H9 (cell line): ENCODE measurements around the gene LRRFIP1. TPM values are rescaled to one million over a fixed set of nuclear protein-coding genes. Genes with fewer than 3 reads are reported as not detected.

Experiments
- DNase-seq: peaks from one replicate; pipeline ENCODE4 v3.0.0-alpha.2; 2017
- H2AFZ ChIP-seq: one replicate; pipeline ENCODE4 v1.6.1; 2013; ENCODE audit warnings: mild to moderate bottlenecking, low read length, control low read depth, moderate library complexity
- H2AK5ac ChIP-seq: 2 replicates; pipeline ENCODE4 v1.6.1; 2013; ENCODE audit warnings: low read length, control low read depth, mixed read lengths; ENCODE audit not compliant: insufficient read length
- H2BK120ac ChIP-seq: one replicate; pipeline ENCODE4 v1.6.1; 2013; ENCODE audit warnings: low read depth, mild to moderate bottlenecking, low read length, control low read depth, inconsistent platforms; ENCODE audit not compliant: poor library complexity, severe bottlenecking
- H2BK12ac ChIP-seq: 2 replicates; pipeline ENCODE4 v1.6.1; 2013; ENCODE audit warnings: low read length, control low read depth, mixed read lengths, low read depth; ENCODE audit not compliant: insufficient read length
- H2BK15ac ChIP-seq: 2 replicates; pipeline ENCODE4 v1.6.1; 2013; ENCODE audit warnings: low read depth, low read length, control low read depth
- H2BK20ac ChIP-seq: one replicate; pipeline ENCODE4 v1.6.1; 2013; ENCODE audit warnings: low read depth, mild to moderate bottlenecking, low read length, control low read depth, inconsistent platforms; ENCODE audit not compliant: poor library complexity, severe bottlenecking
- H2BK5ac ChIP-seq: 2 replicates; pipeline ENCODE4 v1.6.1; 2013; ENCODE audit warnings: low read length, control low read depth, mixed read lengths; ENCODE audit not compliant: insufficient read length
- H3K14ac ChIP-seq: 2 replicates; pipeline ENCODE4 v1.6.1; 2013; ENCODE audit warnings: low read length, control low read depth; ENCODE audit not compliant: insufficient read depth
- H3K18ac ChIP-seq: 2 replicates; pipeline ENCODE4 v1.6.1; 2013; ENCODE audit warnings: low read depth, mild to moderate bottlenecking, mixed read lengths, low read length, control low read depth; ENCODE audit not compliant: insufficient read length
- H3K23ac ChIP-seq: 2 replicates; pipeline ENCODE4 v1.6.1; 2013; ENCODE audit warnings: low read length, control low read depth, mixed read lengths, low read depth; ENCODE audit not compliant: insufficient read length
- H3K23me2 ChIP-seq: 2 replicates; pipeline ENCODE4 v1.6.1; 2013; ENCODE audit warnings: low read depth, mild to moderate bottlenecking, mixed read lengths, low read length, control low read depth; ENCODE audit not compliant: insufficient read length, poor library complexity, severe bottlenecking
- H3K27ac ChIP-seq: 2 replicates; pipeline ENCODE4 v1.5.1; 2013; ENCODE audit warnings: low read length, control low read depth, mixed read lengths, low read depth; ENCODE audit not compliant: insufficient read length
- H3K27me3 ChIP-seq: 2 replicates; pipeline ENCODE4 v1.6.1; 2013; ENCODE audit warnings: low read length, control low read depth, inconsistent platforms; ENCODE audit not compliant: insufficient read depth
- H3K4ac ChIP-seq: 2 replicates; pipeline ENCODE4 v1.6.1; 2013; ENCODE audit warnings: low read depth, mild to moderate bottlenecking, control low read depth, inconsistent platforms, low read length, moderate library complexity
- H3K4me1 ChIP-seq: 2 replicates; pipeline ENCODE4 v1.6.1; 2013; ENCODE audit warnings: low read length, control low read depth, inconsistent platforms; ENCODE audit not compliant: insufficient read depth
- H3K4me2 ChIP-seq: 2 replicates; pipeline ENCODE4 v1.6.1; 2013; ENCODE audit warnings: low read length, control low read depth, mixed read lengths; ENCODE audit not compliant: insufficient read length, insufficient read depth
- H3K56ac ChIP-seq: 2 replicates; pipeline ENCODE4 v1.6.1; 2013; ENCODE audit warnings: low read depth, mild to moderate bottlenecking, mixed read lengths, low read length, control low read depth; ENCODE audit not compliant: insufficient read length
- H3K79me1 ChIP-seq: 2 replicates; pipeline ENCODE4 v1.6.1; 2013; ENCODE audit warnings: low read depth, mild to moderate bottlenecking, moderate library complexity, low read length, control low read depth, inconsistent platforms; ENCODE audit not compliant: insufficient read depth, poor library complexity, severe bottlenecking
- H3K79me2 ChIP-seq: 2 replicates; pipeline ENCODE4 v1.6.1; 2013; ENCODE audit warnings: low read length, control low read depth, inconsistent platforms; ENCODE audit not compliant: insufficient read depth
- H3K9ac ChIP-seq: 2 replicates; pipeline ENCODE4 v1.6.1; 2013; ENCODE audit warnings: low read length, control low read depth, mixed read lengths; ENCODE audit not compliant: insufficient read length; ENCODE audit errors: extremely low read depth
- H3K9me3 ChIP-seq: one replicate; pipeline ENCODE4 v1.6.1; 2013; ENCODE audit warnings: low read depth, low read length, inconsistent platforms; ENCODE audit not compliant: control insufficient read depth
- H3T11ph ChIP-seq: one replicate; pipeline ENCODE4 v1.6.1; 2013; ENCODE audit warnings: mild to moderate bottlenecking, low read length, control low read depth, inconsistent platforms
- H4K20me1 ChIP-seq: one replicate; pipeline ENCODE4 v1.6.1; 2013; ENCODE audit not compliant: control insufficient read depth, insufficient read length, insufficient read depth
- H4K5ac ChIP-seq: 2 replicates; pipeline ENCODE4 v1.6.1; 2013; ENCODE audit warnings: low read depth, mild to moderate bottlenecking, mixed read lengths, low read length, control low read depth; ENCODE audit not compliant: insufficient read length
- H4K8ac ChIP-seq: replicated peaks from 2 replicates; pipeline ENCODE4 v1.6.1; 2013; ENCODE audit warnings: low read length, control low read depth, mixed read lengths, low read depth; ENCODE audit not compliant: insufficient read length
- H4K91ac ChIP-seq: 2 replicates; pipeline ENCODE4 v1.6.1; 2013; ENCODE audit warnings: low read depth, mild to moderate bottlenecking, moderate library complexity, mixed read lengths, low read length, control low read depth; ENCODE audit not compliant: insufficient read length
- H3K27ac Mint-ChIP-seq, 3 experiments: 2 replicates in 2 of 3; 3 replicates in 1 of 3; pipeline ENCODE4 v1.8.0; 2020 to 2021; ENCODE audit warnings: mixed read lengths in 3 of 3, mild to moderate bottlenecking in 1 of 3, moderate library complexity in 1 of 3
- H3K27me3 Mint-ChIP-seq: 2 replicates; pipeline ENCODE4 v1.8.0; 2021; ENCODE audit warnings: low read depth, mild to moderate bottlenecking, moderate library complexity, mixed read lengths
- H3K36me3 Mint-ChIP-seq, 3 experiments: 2 replicates in 2 of 3; 3 replicates in 1 of 3; pipeline ENCODE4 v1.8.0; 2020 to 2021; ENCODE audit warnings: low read depth in 3 of 3, mixed read lengths in 3 of 3; ENCODE audit not compliant: insufficient read depth in 1 of 3
- H3K4me1 Mint-ChIP-seq, 2 experiments: 2 replicates each; pipeline ENCODE4 v1.8.0; 2020; ENCODE audit warnings: mixed read lengths in 2 of 2
- H3K4me3 Mint-ChIP-seq, 2 experiments: 2 replicates in 1 of 2; 3 replicates in 1 of 2; pipeline ENCODE4 v1.8.0; 2020 to 2021; ENCODE audit warnings: mild to moderate bottlenecking in 2 of 2, mixed read lengths in 2 of 2, moderate library complexity in 1 of 2
- H3K9me3 Mint-ChIP-seq, 2 experiments: 2 replicates in 1 of 2; 3 replicates in 1 of 2; pipeline ENCODE4 v1.8.0; 2020; ENCODE audit warnings: mild to moderate bottlenecking in 2 of 2, mixed read lengths in 2 of 2, moderate library complexity in 1 of 2
- CTCF ChIP-seq: fragments of 200-600 bp; sonication (generic); conservative IDR thresholded peaks from 3 replicates; pipeline ENCODE4 v1.8.0; 2021; ENCODE audit warnings: antibody characterized with exemption, mild to moderate bottlenecking
- WGBS: extraction: QIAGEN DNeasy Blood & Tissue Kit; methylation state at CpG from one replicate; pipeline ENCODE4 v1.1.7; 2013; ENCODE audit warnings: missing lambda C conversion rate, low lambda C conversion rate, mixed read lengths; ENCODE audit not compliant: insufficient read length; ENCODE audit errors: extremely low coverage; 5-methylcytosine and 5-hydroxymethylcytosine counted together
- total RNA-seq: library from RNA; stranded (reverse); gene quantifications from 2 replicates; pipeline ENCODE4 v1.2.1, GENCODE V29; 2021

Gene LRRFIP1
- total RNA-seq, 1 experiment from 2014 or later: 38.5 TPM

- Histone ChIP-seq H3K9me3 (no peaks in the 10 kb centered on the region), H3K56ac (no peak overlapping the region), H4K91ac (no peak overlapping the region), H2BK20ac (no peak overlapping the region), H3K4me2 (no peak overlapping the region), H3K27ac (no peak overlapping the region), H3K27me3 (no peaks in the 10 kb centered on the region), H4K5ac (no peak overlapping the region), H2BK120ac (no peak overlapping the region), H3K23me2 (no peaks in the 10 kb centered on the region), H3K4ac (no peak overlapping the region), H3K9ac (no peak overlapping the region), H3K14ac (no peak overlapping the region), H3T11ph (no peak overlapping the region), H3K23ac (no peak overlapping the region), H2BK5ac (no peak overlapping the region), H4K8ac (no peak overlapping the region), H2BK12ac (no peak overlapping the region), H3K18ac (no peak overlapping the region), H2AFZ (no peak overlapping the region), H2BK15ac (no peak overlapping the region; the same call in 1 of the 2 replicates), H4K20me1 (no peaks in the 10 kb centered on the region), H3K79me2 (no peaks in the 10 kb centered on the region), H2AK5ac (no peak overlapping the region), H3K4me1 (no peaks in the 10 kb centered on the region), H3K79me1 (peaks cover 2% of the 10 kb centered on the region)
- Mint-ChIP-seq H3K27ac (no peak overlapping the region), H3K27me3 (no peaks in the 10 kb centered on the region; the same call in 1 of the 2 replicates), H3K4me3 (no peak overlapping the region), H3K36me3 (peaks cover 35 to 49% (median 42%) of the 10 kb centered on the region in 3 experiments), H3K4me1 (peaks cover 0 to 2% of the 10 kb centered on the region in 2 experiments; a peak in 1 of 4 replicates), H3K9me3 (peaks cover 14 to 32% of the 10 kb centered on the region in 2 experiments)
- no peak for DNase-seq
- TF ChIP-seq CTCF: no peak
- WGBS: no CpG with 5 or more reads among the region's 1 CpG
Measured at GRCh38 chr2:237636578-237636977, 9.2 kb downstream of the LRRFIP1 start.
